H1 (cell line): ENCODE results near the gene RAD51B. TPM values are rescaled to one million over a fixed set of nuclear protein-coding genes. Genes with fewer than 3 reads are reported as not detected.

Experiments used
- MAFK ChIP-seq: IDR thresholded peaks from 2 replicates; pipeline ENCODE4 v1.6.1; 2012; ENCODE audit warnings: low read depth, mild to moderate bottlenecking, improper control_type of control experiment, low read length
- POU5F1 ChIP-seq: IDR thresholded peaks from 2 replicates; pipeline ENCODE4 v1.6.1; 2011; ENCODE audit warnings: low read depth, mild to moderate bottlenecking, low read length, moderate library complexity
- polyA plus RNA-seq, 7 experiments: library from polyadenylated mRNA; depleted of rRNA in 3 of 7; stranded (reverse) in 5 of 7; unstranded in 2 of 7; fragments of >200 nt in 5 of 7; fragments of 200-250 nt in 2 of 7; gene quantifications; 1 replicate in 5 of 7; 2 replicates in 1 of 7; 4 replicates in 1 of 7; pipeline versions ENCODE4 v1.2.1 to v1.2.3, GENCODE V29; 2011 to 2013; ENCODE audit warnings: missing spikeins in 2 of 7, mixed read lengths in 2 of 7
- total RNA-seq: library from RNA; stranded (reverse); fragmentation: NEBNext Ultra II Directional; extraction: Animal tissue kit (Norgen Biotek cat#: 25700); gene quantifications from 2 replicates; pipeline ENCODE4 v1.2.1, GENCODE V29; 2021
- TF ChIP-seq, protein P1 (sequence below), 3 experiments: IDR thresholded peaks; 1 replicate in 2 of 3; 2 replicates in 1 of 3; pipeline versions ENCODE4 v1.5.1 to v1.6.1; 2011; ENCODE audit warnings: low read length in 3 of 3, mild to moderate bottlenecking in 3 of 3, inconsistent platforms in 2 of 3, low read depth in 1 of 3, moderate library complexity in 1 of 3; ENCODE audit not compliant: insufficient read depth in 1 of 3; ENCODE audit errors: control extremely low read depth in 1 of 3

RAD51B gene
- total and polyA plus RNA-seq, 2 of the 8 experiments (the other 6 are each of a cell fraction or from before 2014, with no cell fraction given), result 3.9 to 14.9 TPM

DNA sequence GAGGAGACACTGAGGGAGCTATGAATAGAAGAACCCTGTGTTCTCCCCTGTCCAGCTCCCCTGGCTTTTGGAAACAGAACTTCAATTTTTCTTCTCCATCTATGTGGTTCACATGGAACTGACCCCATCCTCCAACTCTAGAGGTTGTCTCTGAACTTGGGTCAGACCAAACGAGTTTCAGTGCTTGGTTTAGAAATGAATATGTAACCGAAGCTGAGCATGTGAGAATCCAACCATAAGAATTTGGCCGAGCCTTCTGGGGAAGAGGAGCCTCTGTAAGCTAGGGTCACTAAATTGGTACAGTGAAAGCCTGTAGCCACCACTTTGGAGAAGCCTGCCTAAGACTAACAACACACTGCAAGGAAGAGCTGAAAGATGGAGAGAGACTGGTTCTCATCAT lies 508.9 kb downstream of the RAD51B start (continued):
- TF ChIP-seq, protein P1, sequence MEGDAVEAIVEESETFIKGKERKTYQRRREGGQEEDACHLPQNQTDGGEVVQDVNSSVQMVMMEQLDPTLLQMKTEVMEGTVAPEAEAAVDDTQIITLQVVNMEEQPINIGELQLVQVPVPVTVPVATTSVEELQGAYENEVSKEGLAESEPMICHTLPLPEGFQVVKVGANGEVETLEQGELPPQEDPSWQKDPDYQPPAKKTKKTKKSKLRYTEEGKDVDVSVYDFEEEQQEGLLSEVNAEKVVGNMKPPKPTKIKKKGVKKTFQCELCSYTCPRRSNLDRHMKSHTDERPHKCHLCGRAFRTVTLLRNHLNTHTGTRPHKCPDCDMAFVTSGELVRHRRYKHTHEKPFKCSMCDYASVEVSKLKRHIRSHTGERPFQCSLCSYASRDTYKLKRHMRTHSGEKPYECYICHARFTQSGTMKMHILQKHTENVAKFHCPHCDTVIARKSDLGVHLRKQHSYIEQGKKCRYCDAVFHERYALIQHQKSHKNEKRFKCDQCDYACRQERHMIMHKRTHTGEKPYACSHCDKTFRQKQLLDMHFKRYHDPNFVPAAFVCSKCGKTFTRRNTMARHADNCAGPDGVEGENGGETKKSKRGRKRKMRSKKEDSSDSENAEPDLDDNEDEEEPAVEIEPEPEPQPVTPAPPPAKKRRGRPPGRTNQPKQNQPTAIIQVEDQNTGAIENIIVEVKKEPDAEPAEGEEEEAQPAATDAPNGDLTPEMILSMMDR (IDR thresholded peaks at IDR 0.05; ENCODE audit: control extremely low read depth in 1 of 3, insufficient read depth in 1 of 3, low read depth in 1 of 3, low read length in 3 of 3), result no peak
- no peak for TF ChIP-seq MAFK
- TF ChIP-seq POU5F1, result no peak
- TF ChIP-seq, all 59 proteins: peak for 0
